ENCODE measurements around the gene CTBP2. TPM values are rescaled to one million over a fixed set of nuclear protein-coding genes. Genes with fewer than 3 reads are reported as not detected.

Gene CTBP2
- total RNA-seq, 1 experiment from 2014 or later, result 125 TPM

DNA sequence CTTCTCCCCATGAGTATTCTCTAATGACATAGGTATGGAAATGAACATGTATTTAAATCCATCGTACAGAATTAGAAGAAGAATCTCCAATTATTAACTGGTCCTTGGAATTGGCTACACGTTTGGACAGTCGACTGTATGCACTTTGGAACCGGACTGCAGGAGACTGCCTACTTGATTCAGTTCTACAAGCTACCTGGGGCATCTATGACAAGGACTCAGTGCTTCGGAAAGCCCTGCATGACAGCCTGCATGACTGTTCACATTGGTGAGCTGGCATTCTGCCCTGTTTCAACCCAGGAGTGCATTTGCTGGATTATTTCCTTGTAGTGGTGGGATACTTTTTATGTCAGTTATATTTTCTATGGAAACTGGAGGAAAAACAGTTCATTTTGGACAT lies 186.2 kb downstream of the CTBP2 start:
- TF ChIP-seq POLR2AphosphoS5 (IDR thresholded peaks at IDR 0.05; ENCODE audit: low read depth, low read length), result no peak
- TF ChIP-seq TCF7L2 (IDR thresholded peaks at IDR 0.05; ENCODE audit: low read depth, low read length), result no peak
- no peak for TF ChIP-seq SIN3A (IDR thresholded peaks at IDR 0.05; ENCODE audit: borderline replicate concordance, insufficient read depth, low read depth, low read length)
- TF ChIP-seq, protein P1, sequence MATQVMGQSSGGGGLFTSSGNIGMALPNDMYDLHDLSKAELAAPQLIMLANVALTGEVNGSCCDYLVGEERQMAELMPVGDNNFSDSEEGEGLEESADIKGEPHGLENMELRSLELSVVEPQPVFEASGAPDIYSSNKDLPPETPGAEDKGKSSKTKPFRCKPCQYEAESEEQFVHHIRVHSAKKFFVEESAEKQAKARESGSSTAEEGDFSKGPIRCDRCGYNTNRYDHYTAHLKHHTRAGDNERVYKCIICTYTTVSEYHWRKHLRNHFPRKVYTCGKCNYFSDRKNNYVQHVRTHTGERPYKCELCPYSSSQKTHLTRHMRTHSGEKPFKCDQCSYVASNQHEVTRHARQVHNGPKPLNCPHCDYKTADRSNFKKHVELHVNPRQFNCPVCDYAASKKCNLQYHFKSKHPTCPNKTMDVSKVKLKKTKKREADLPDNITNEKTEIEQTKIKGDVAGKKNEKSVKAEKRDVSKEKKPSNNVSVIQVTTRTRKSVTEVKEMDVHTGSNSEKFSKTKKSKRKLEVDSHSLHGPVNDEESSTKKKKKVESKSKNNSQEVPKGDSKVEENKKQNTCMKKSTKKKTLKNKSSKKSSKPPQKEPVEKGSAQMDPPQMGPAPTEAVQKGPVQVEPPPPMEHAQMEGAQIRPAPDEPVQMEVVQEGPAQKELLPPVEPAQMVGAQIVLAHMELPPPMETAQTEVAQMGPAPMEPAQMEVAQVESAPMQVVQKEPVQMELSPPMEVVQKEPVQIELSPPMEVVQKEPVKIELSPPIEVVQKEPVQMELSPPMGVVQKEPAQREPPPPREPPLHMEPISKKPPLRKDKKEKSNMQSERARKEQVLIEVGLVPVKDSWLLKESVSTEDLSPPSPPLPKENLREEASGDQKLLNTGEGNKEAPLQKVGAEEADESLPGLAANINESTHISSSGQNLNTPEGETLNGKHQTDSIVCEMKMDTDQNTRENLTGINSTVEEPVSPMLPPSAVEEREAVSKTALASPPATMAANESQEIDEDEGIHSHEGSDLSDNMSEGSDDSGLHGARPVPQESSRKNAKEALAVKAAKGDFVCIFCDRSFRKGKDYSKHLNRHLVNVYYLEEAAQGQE (IDR thresholded peaks at IDR 0.05; ENCODE audit: insufficient read depth in 1 of 2, low read depth in 2 of 2, low read length in 1 of 2), result no peak
- TF ChIP-seq, protein P2, sequence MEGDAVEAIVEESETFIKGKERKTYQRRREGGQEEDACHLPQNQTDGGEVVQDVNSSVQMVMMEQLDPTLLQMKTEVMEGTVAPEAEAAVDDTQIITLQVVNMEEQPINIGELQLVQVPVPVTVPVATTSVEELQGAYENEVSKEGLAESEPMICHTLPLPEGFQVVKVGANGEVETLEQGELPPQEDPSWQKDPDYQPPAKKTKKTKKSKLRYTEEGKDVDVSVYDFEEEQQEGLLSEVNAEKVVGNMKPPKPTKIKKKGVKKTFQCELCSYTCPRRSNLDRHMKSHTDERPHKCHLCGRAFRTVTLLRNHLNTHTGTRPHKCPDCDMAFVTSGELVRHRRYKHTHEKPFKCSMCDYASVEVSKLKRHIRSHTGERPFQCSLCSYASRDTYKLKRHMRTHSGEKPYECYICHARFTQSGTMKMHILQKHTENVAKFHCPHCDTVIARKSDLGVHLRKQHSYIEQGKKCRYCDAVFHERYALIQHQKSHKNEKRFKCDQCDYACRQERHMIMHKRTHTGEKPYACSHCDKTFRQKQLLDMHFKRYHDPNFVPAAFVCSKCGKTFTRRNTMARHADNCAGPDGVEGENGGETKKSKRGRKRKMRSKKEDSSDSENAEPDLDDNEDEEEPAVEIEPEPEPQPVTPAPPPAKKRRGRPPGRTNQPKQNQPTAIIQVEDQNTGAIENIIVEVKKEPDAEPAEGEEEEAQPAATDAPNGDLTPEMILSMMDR (IDR thresholded peaks at IDR 0.05), result no peak
- ChIA-PET CTCF (interaction anchor here (0.6 kb wide), 1 partner anchor 35 kb away, joined by 3 read pairs; no protein-coding TSS in a partner anchor), POLR2A (no interaction called here)
- no peak overlapping the region for H3K27ac ChIP-seq (ENCODE audit: low read length)
- H3K27me3 ChIP-seq (ENCODE audit: control insufficient read depth, insufficient read depth, low read length), result no peaks in the 10 kb centered on the region
- in situ Hi-C loops (cut with HindIII; ENCODE audit: low pct_unique_long_range_greater_than_20kb, low sequenced_read_pairs) (no loop called here), intact Hi-C loops (cut with micrococcal nuclease; ENCODE audit: unreplicated experiment) (no loop called here)
- BruUV-seq (replicated peaks), result no TSS peak
- no peak for ATAC-seq
- H3K9me3 ChIP-seq (ENCODE audit: control insufficient read depth, insufficient read depth, low read depth, low read length), result no peaks in the 10 kb centered on the region
- H3K4me1 ChIP-seq (ENCODE audit: control insufficient read depth, insufficient read depth, low read length), result no peaks in the 10 kb centered on the region
- H3K4me3 ChIP-seq (ENCODE audit: low read depth in 2 of 2, low read length in 2 of 2), result no peak overlapping the region
- no peak for DNase-seq (ENCODE audit: low read depth, low spot score)
- peaks cover 7% of the 10 kb centered on the region; the same call in 1 of the 2 replicates for H3K36me3 ChIP-seq (ENCODE audit: control insufficient read depth, insufficient read depth, low read length)

DNA sequence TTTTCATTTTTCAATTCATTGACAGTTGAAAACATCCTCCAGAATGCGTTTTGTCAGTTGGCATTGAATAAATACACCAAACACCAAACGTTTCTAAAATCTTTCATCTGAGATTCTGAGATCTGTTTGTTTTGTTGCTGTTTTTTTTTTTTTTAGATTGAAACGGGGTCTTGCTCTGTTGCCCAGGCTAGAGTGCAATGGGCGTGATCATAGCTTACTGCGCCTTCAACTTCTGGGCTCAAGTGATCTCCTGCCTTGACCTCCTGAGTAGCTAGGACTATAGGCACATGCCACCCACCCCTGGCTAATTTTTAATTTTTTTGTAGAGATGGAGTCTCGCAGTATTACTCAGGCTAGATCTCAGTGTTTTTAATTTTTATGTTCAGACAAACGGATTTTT lies 187.7 kb downstream of the CTBP2 start:
- intact Hi-C loops (cut with micrococcal nuclease; ENCODE audit: unreplicated experiment), result no loop called here
- ATAC-seq (no peak), DNase-seq (ENCODE audit: low read depth, low spot score) (no peak)
- ChIA-PET POLR2A (interaction anchor here (0.6 to 0.7 kb wide), 2 partner anchors 35 to 848 kb away, joined by 3 to 4 read pairs; no protein-coding TSS in a partner anchor), CTCF (no interaction called here)
- no TSS peak for BruUV-seq (replicated peaks)
- in situ Hi-C loops (cut with HindIII; ENCODE audit: low pct_unique_long_range_greater_than_20kb, low sequenced_read_pairs), result no loop called here
- TF ChIP-seq POLR2AphosphoS5 (IDR thresholded peaks at IDR 0.05; ENCODE audit: low read depth, low read length) (no peak), SIN3A (IDR thresholded peaks at IDR 0.05; ENCODE audit: borderline replicate concordance, insufficient read depth, low read depth, low read length) (no peak), TCF7L2 (IDR thresholded peaks at IDR 0.05; ENCODE audit: low read depth, low read length) (no peak)
- TF ChIP-seq, protein P1 (IDR thresholded peaks at IDR 0.05; ENCODE audit: insufficient read depth in 1 of 2, low read depth in 2 of 2, low read length in 1 of 2), result no peak
- TF ChIP-seq, protein P2 (IDR thresholded peaks at IDR 0.05), result no peak
- no peaks in the 10 kb centered on the region for H3K4me1 ChIP-seq (ENCODE audit: control insufficient read depth, insufficient read depth, low read length)
- H3K36me3 ChIP-seq (ENCODE audit: control insufficient read depth, insufficient read depth, low read length), result peaks cover 8% of the 10 kb centered on the region; the same call in 1 of the 2 replicates
- no peak overlapping the region for H3K4me3 ChIP-seq (ENCODE audit: low read depth in 2 of 2, low read length in 2 of 2)
- H3K9me3 ChIP-seq (ENCODE audit: control insufficient read depth, insufficient read depth, low read depth, low read length), result no peaks in the 10 kb centered on the region
- no peaks in the 10 kb centered on the region for H3K27me3 ChIP-seq (ENCODE audit: control insufficient read depth, insufficient read depth, low read length)
- no peak overlapping the region for H3K27ac ChIP-seq (ENCODE audit: low read length)

Data from Panc1 (cell line).